ENCODE measurements around the gene SHTN1. TPM values are rescaled to one million over a fixed set of nuclear protein-coding genes. Genes with fewer than 3 reads are reported as not detected.

The SHTN1 gene
- total RNA-seq, 1 experiment from 2014 or later: 39.9 TPM

- Histone ChIP-seq H3K27ac (ENCODE audit: low read depth, low read length, poor library complexity, severe bottlenecking) (no peak overlapping the region), H3K36me3 (ENCODE audit: insufficient read depth, low read length, poor library complexity, severe bottlenecking) (peaks cover 12% of the 10 kb centered on the region), H3K9me3 (ENCODE audit: low read depth, low read length, poor library complexity, severe bottlenecking) (no peaks in the 10 kb centered on the region), H3K4me1 (ENCODE audit: insufficient read depth, low read length, poor library complexity, severe bottlenecking) (peaks cover 23% of the 10 kb centered on the region), H3K27me3 (replicated peaks; ENCODE audit: insufficient read depth, low read depth, low read length, poor library complexity) (no peaks in the 10 kb centered on the region), H3K4me3 (ENCODE audit: low read depth, low read length, poor library complexity, severe bottlenecking) (no peak overlapping the region)
- ChIA-PET POLR2A (ENCODE audit: low non-redundant PET) (no interaction called here), CTCF (no interaction called here)
- no peak for DNase-seq (ENCODE audit: low spot score)
- no TSS peak for BruUV-seq (replicated peaks)
- no peak for TF ChIP-seq EZH2 (IDR thresholded peaks at IDR 0.05; ENCODE audit: borderline replicate concordance, low read depth, low read length, poor library complexity, severe bottlenecking)
- intact Hi-C loops (cut with micrococcal nuclease; ENCODE audit: unreplicated experiment): no loop called here
Observed at GRCh38 chr10:116909307-116909706, 95.7 kb downstream of the SHTN1 start.

GRCh38 chr10:116907245-116907987 lies 97.6 kb downstream of the SHTN1 start:
- CTCF ChIA-PET: no interaction called here
- H3K27me3 ChIP-seq (replicated peaks; ENCODE audit: insufficient read depth, low read depth, low read length, poor library complexity): no peaks in the 10 kb centered on the region

GRCh38 chr10:116905845-116906210 lies 99.2 kb downstream of the SHTN1 start:
- Histone ChIP-seq H3K27ac (ENCODE audit: low read depth, low read length, poor library complexity, severe bottlenecking) (no peak overlapping the region), H3K27me3 (replicated peaks; ENCODE audit: insufficient read depth, low read depth, low read length, poor library complexity) (no peaks in the 10 kb centered on the region), H3K36me3 (ENCODE audit: insufficient read depth, low read length, poor library complexity, severe bottlenecking) (peaks cover 8% of the 10 kb centered on the region), H3K9me3 (ENCODE audit: low read depth, low read length, poor library complexity, severe bottlenecking) (no peaks in the 10 kb centered on the region), H3K4me3 (ENCODE audit: low read depth, low read length, poor library complexity, severe bottlenecking) (no peak overlapping the region), H3K4me1 (ENCODE audit: insufficient read depth, low read length, poor library complexity, severe bottlenecking) (peaks cover 33% of the 10 kb centered on the region)
- TF ChIP-seq EZH2 (IDR thresholded peaks at IDR 0.05; ENCODE audit: borderline replicate concordance, low read depth, low read length, poor library complexity, severe bottlenecking): no peak
- TF ChIP-seq CTCF (conservative IDR thresholded peaks at IDR 0.05; ENCODE audit: low read depth, low read length): no peak
- no peak for DNase-seq (ENCODE audit: low spot score)
- ChIA-PET POLR2A (ENCODE audit: low non-redundant PET) (no interaction called here), CTCF (no interaction called here)
- BruUV-seq (replicated peaks): no TSS peak
- intact Hi-C loops (cut with micrococcal nuclease; ENCODE audit: unreplicated experiment): no loop called here

More at GRCh38 chr10:116907245-116907987, 97.6 kb downstream of the SHTN1 start:
- POLR2A ChIA-PET (ENCODE audit: low non-redundant PET): no interaction called here
- BruUV-seq (replicated peaks): no TSS peak
- no peak overlapping the region for H3K27ac ChIP-seq (ENCODE audit: low read depth, low read length, poor library complexity, severe bottlenecking)
- no peaks in the 10 kb centered on the region for H3K9me3 ChIP-seq (ENCODE audit: low read depth, low read length, poor library complexity, severe bottlenecking)
- DNase-seq (ENCODE audit: low spot score): no peak
- peaks cover 23% of the 10 kb centered on the region for H3K4me1 ChIP-seq (ENCODE audit: insufficient read depth, low read length, poor library complexity, severe bottlenecking)
- intact Hi-C loops (cut with micrococcal nuclease; ENCODE audit: unreplicated experiment): no loop called here
- no peak for TF ChIP-seq CTCF (conservative IDR thresholded peaks at IDR 0.05; ENCODE audit: low read depth, low read length)
- TF ChIP-seq EZH2 (IDR thresholded peaks at IDR 0.05; ENCODE audit: borderline replicate concordance, low read depth, low read length, poor library complexity, severe bottlenecking): no peak
- H3K36me3 ChIP-seq (ENCODE audit: insufficient read depth, low read length, poor library complexity, severe bottlenecking): peaks cover 8% of the 10 kb centered on the region
- no peak overlapping the region for H3K4me3 ChIP-seq (ENCODE audit: low read depth, low read length, poor library complexity, severe bottlenecking)

GRCh38 chr10:116899626-116900025 lies 105.4 kb downstream of the SHTN1 start:
- ChIA-PET POLR2A (ENCODE audit: low non-redundant PET) (no interaction called here), CTCF (interaction anchor here (0.6 kb wide), 1 partner anchor 191 kb away, joined by 9 read pairs; no protein-coding TSS in a partner anchor)
- Histone ChIP-seq H3K4me1 (ENCODE audit: insufficient read depth, low read length, poor library complexity, severe bottlenecking) (peaks cover 27% of the 10 kb centered on the region), H3K36me3 (ENCODE audit: insufficient read depth, low read length, poor library complexity, severe bottlenecking) (no peaks in the 10 kb centered on the region), H3K27ac (ENCODE audit: low read depth, low read length, poor library complexity, severe bottlenecking) (no peak overlapping the region), H3K4me3 (ENCODE audit: low read depth, low read length, poor library complexity, severe bottlenecking) (no peak overlapping the region), H3K27me3 (replicated peaks; ENCODE audit: insufficient read depth, low read depth, low read length, poor library complexity) (no peaks in the 10 kb centered on the region), H3K9me3 (ENCODE audit: low read depth, low read length, poor library complexity, severe bottlenecking) (no peaks in the 10 kb centered on the region)
- DNase-seq (ENCODE audit: low spot score): no peak
- intact Hi-C loops (cut with micrococcal nuclease; ENCODE audit: unreplicated experiment): no loop called here
- TF ChIP-seq CTCF (conservative IDR thresholded peaks at IDR 0.05; ENCODE audit: low read depth, low read length) (no peak), EZH2 (IDR thresholded peaks at IDR 0.05; ENCODE audit: borderline replicate concordance, low read depth, low read length, poor library complexity, severe bottlenecking) (no peak)
- no TSS peak for BruUV-seq (replicated peaks)
